ENCODE measurements around the gene EHD3. TPM values are rescaled to one million over a fixed set of nuclear protein-coding genes. Genes with fewer than 3 reads are reported as not detected.

EHD3 gene
- total and polyA plus RNA-seq, 9 donors = 3.2 to 5.8 (median 3.9) TPM

DNA sequence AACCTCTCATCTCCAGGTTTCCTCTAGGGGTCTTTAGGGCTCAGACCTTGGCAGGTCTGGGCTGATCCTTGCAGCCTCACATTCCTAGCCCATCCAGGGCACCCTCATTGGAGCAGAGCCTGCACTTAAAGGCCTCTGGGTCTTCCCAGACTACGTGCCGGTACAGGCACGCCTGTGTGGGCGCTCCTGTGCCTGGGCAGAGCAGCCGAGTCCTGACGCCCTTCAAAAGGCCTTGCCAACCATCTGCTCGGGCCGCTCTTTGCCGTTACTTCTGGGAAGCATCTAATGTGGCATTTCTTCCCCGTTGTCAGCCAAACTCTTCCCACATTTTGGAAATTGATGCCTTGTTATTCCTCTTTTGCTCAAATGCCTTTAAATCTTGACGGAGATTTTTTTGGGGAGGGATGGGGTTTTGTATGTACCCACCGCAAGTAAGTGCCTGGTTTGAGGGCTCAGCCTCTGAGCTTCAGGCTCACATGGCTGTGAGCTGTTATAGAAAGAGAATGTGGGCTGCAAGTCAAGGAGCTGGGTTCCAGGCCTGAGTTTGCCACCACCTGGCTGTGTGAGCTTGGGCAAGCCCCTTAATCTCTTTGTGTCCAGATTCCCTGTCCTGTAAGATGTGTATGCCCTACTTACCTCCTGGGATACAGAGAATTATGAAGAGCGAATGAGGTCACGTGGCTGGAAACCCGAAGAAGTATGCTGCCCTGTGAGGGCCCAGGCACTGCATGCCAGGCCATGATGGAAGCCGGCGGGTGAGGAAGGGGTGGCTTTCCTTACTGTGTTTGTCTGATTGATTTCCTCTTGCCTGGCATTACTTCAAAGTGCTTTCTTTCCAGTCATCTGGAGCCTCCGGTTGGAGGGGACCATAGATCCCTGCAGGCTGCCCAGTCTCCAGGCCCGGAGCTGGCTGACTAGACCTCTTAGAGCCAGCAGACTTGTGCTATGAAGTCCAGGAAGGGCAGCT, 20.6 kb downstream of the EHD3 start:
- Histone ChIP-seq H3K27me3 (ENCODE audit: control insufficient read depth, insufficient read depth, low read length) (no peaks in the 10 kb centered on the region), H3K9me3 (replicated peaks; ENCODE audit: control insufficient read depth, low read depth, low read length) (no peaks in the 10 kb centered on the region), H3K36me3 (ENCODE audit: control insufficient read depth, insufficient read depth, low read length) (no peaks in the 10 kb centered on the region), H3K4me3 (ENCODE audit: low read length) (no peak overlapping the region), H3K27ac (ENCODE audit: low read length) (no peak overlapping the region), H3K4me1 (ENCODE audit: control insufficient read depth, insufficient read depth, low read length) (no peaks in the 10 kb centered on the region)
- no peak for DNase-seq
- 83% methylated on average over 18 of the region's 19 CpGs for WGBS (ENCODE audit: insufficient coverage)

DNA sequence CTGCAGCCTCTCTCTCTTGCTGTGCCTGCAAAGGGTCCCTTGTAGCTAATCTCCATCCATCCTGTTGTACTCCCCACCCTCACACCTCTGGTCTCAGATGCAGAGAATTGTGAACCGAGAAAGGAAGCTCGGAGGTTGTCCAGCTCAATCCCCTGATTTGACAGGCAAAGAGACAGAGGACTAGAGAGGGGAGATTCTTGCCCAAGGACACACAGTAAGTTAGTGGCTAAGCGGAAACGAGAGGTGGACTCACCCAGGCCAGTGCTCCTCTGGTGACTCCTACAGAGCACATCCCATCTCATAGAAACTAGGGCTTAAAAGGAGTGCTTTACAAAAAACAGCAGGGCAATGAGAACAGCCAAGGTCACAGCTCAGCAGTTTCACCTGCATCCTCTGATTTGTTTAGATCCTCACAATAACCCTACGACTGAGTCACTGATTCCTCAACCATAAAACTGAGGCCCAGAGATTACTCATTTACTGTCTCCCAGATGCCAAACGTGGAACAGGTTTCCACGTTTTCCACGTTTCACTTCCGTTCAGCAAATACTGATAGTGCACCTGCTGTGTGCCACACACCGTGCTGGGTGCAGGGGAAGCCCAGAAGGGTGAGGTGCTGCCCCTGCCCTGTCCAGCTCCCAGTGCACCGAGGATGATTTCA, 22.1 kb downstream of the EHD3 start:
- Histone ChIP-seq H3K4me1 (ENCODE audit: control insufficient read depth, insufficient read depth, low read length) (no peaks in the 10 kb centered on the region), H3K9me3 (replicated peaks; ENCODE audit: control insufficient read depth, low read depth, low read length) (no peaks in the 10 kb centered on the region), H3K27me3 (ENCODE audit: control insufficient read depth, insufficient read depth, low read length) (no peaks in the 10 kb centered on the region), H3K36me3 (ENCODE audit: control insufficient read depth, insufficient read depth, low read length) (peaks cover under 1% of the 10 kb centered on the region), H3K27ac (ENCODE audit: low read length) (no peak overlapping the region), H3K4me3 (ENCODE audit: low read length) (no peak overlapping the region)
- no peak for DNase-seq
- WGBS (ENCODE audit: insufficient coverage) = 75% methylated on average over 8 of the region's 11 CpGs

DNA sequence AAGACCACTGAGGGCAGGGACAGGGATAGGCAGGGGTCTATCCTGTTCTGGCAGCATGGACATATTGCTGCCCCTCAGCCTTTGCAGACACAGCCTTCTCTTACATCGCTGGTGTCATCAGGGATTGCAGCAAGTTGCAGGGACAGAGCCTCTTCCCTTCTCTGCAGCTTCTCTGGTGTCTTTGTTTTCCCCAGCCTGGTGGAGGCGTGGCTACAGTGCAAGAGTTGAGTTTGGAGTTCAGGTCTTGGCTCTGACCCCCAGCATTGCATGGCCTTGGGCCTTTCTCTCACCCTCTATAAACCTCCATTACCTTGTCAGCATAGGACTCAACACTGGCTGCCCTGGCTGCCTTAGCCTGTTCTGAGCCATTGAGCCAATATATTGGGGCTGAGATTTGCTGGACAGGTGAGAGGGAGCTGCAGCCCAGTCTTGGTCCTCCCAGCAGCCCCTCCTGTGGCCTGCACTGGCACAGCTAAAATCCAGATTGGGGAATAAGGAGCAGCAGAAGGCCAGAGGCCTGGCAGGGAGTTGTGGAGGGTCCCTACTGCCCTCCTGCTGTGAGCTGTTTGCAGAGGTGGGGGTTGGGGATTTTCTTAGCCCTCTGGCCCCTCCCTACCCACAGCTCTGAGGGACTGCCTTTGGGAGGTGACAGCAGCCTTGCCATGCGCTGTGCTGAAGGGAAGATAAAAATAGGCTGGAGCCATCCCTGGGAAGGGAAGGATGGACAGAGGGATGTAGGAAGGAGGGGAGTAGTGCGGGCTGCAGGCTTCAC, 22.8 kb downstream of the EHD3 start:
- DNase-seq = no peak
- Histone ChIP-seq H3K9me3 (replicated peaks; ENCODE audit: control insufficient read depth, low read depth, low read length) (no peaks in the 10 kb centered on the region), H3K4me3 (ENCODE audit: low read length) (no peak overlapping the region), H3K4me1 (ENCODE audit: control insufficient read depth, insufficient read depth, low read length) (no peaks in the 10 kb centered on the region), H3K27ac (ENCODE audit: low read length) (no peak overlapping the region), H3K27me3 (ENCODE audit: control insufficient read depth, insufficient read depth, low read length) (no peaks in the 10 kb centered on the region), H3K36me3 (ENCODE audit: control insufficient read depth, insufficient read depth, low read length) (peaks cover 7% of the 10 kb centered on the region)
- 54% methylated on average over 3 of the region's 4 CpGs for WGBS (ENCODE audit: insufficient coverage)

DNA sequence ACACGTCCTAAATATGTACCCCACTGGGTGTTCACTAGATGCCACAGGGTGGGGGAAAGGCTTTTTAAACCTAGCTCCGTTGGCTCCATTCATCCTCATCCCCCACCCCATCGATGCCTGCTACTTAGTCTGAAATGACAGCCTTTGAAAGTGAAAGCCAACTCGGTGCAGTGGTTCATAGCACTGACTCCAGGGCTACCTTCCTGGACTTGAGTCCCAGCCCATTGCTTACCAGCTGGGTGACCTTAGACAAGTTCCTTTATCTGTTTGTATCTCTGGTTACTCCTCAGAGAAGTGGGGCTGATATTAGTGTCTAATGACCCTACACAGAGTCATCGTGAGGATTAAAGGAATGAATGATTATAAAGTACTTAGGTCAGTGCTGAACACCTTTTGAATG, 24.4 kb downstream of the EHD3 start:
- Histone ChIP-seq H3K36me3 (ENCODE audit: control insufficient read depth, insufficient read depth, low read length) (peaks cover 7% of the 10 kb centered on the region), H3K27me3 (ENCODE audit: control insufficient read depth, insufficient read depth, low read length) (no peaks in the 10 kb centered on the region), H3K9me3 (replicated peaks; ENCODE audit: control insufficient read depth, low read depth, low read length) (no peaks in the 10 kb centered on the region), H3K4me3 (ENCODE audit: low read length) (no peak overlapping the region), H3K27ac (ENCODE audit: low read length) (no peak overlapping the region), H3K4me1 (ENCODE audit: control insufficient read depth, insufficient read depth, low read length) (no peaks in the 10 kb centered on the region)
- DNase-seq = no peak
- WGBS (ENCODE audit: insufficient coverage) = 73% methylated on average over 3 of the region's 5 CpGs

DNA sequence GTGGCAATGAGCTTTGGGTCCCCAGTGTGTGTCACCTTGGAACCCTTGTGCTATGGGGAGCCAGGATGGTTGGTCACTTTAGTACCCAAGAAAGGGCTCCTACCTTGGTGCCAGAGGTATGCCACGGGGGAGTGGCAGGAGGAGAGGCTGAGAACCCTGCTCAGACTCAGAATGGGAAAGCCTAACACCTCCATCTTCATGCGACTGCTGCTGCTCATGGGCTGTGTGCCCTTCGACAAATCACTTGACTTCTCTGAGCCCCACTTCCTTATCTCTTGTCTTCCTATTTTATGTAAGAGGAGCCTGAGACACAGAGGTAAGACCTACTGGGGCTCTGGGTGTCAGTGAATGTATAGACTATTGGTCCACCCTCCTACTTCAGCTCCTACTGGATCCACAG, 25.1 kb downstream of the EHD3 start:
- WGBS (ENCODE audit: insufficient coverage) = no CpG with 5 or more reads among the region's 3 CpGs
- Histone ChIP-seq H3K4me1 (ENCODE audit: control insufficient read depth, insufficient read depth, low read length) (no peaks in the 10 kb centered on the region), H3K9me3 (replicated peaks; ENCODE audit: control insufficient read depth, low read depth, low read length) (no peaks in the 10 kb centered on the region), H3K27me3 (ENCODE audit: control insufficient read depth, insufficient read depth, low read length) (no peaks in the 10 kb centered on the region), H3K27ac (ENCODE audit: low read length) (no peak overlapping the region), H3K36me3 (ENCODE audit: control insufficient read depth, insufficient read depth, low read length) (peaks cover 7% of the 10 kb centered on the region), H3K4me3 (ENCODE audit: low read length) (no peak overlapping the region)
- DNase-seq = no peak

DNA sequence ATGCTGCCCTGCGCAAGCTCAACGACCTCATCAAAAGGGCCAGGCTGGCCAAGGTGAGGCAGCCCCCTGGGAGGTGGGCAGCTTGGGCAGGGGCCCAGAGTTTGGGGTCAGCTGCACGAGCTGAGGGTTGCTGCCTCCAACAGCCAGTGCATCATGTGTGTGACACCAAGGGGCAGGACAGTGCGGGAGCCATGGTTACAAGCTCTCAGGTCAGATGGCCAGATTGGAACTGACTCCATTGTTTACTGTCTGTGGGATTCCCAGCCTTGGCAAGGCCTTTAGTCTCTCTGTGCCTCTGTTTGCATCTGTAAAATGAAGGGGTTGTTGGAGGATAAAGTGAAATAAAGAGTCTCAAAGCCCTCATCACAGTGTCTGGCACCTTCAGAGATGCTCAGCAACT, 26.9 kb downstream of the EHD3 start:
- Histone ChIP-seq H3K4me1 (ENCODE audit: control insufficient read depth, insufficient read depth, low read length) (no peaks in the 10 kb centered on the region), H3K9me3 (replicated peaks; ENCODE audit: control insufficient read depth, low read depth, low read length) (no peaks in the 10 kb centered on the region), H3K27me3 (ENCODE audit: control insufficient read depth, insufficient read depth, low read length) (no peaks in the 10 kb centered on the region), H3K27ac (ENCODE audit: low read length) (no peak overlapping the region), H3K36me3 (ENCODE audit: control insufficient read depth, insufficient read depth, low read length) (peaks cover 7% of the 10 kb centered on the region), H3K4me3 (ENCODE audit: low read length) (no peak overlapping the region)
- DNase-seq = no peak
- WGBS (ENCODE audit: insufficient coverage) = 78% methylated on average over 4 of the region's 4 CpGs

DNA sequence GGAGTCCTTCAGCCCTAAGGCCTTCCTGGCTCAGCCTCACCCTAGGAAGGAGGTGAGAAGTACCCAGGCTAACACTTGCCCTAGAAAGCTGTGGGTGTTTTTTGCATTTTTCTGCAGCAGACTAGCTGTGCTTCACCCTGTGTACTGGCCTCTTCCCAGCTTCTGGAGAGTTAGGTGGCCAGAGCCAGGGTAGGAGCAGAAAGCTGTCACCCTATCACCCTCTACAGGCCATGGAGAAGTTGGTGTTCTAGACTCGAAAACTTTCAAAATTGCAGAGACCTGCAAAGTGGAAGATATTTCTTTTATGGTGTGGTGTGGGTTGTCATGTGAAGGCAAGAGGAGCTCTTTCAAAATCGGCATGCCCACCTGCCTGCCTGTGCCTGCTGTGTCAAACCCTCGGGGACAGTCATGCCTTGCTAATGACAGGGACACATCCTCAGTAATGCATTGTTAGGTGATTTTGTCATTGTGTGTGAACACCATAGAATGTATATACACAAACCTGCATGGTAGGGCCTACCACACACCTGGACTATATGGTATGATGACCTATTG, 29.8 kb downstream of the EHD3 start:
- no peaks in the 10 kb centered on the region for H3K4me1 ChIP-seq (ENCODE audit: control insufficient read depth, insufficient read depth, low read length)
- H3K4me3 ChIP-seq (ENCODE audit: low read length) = no peak overlapping the region
- H3K36me3 ChIP-seq (ENCODE audit: control insufficient read depth, insufficient read depth, low read length) = peaks cover 7% of the 10 kb centered on the region
- no peak for DNase-seq
- H3K27ac ChIP-seq (ENCODE audit: low read length) = no peak overlapping the region
- no CpG with 5 or more reads among the region's 3 CpGs for WGBS (ENCODE audit: insufficient coverage)
- H3K9me3 ChIP-seq (replicated peaks; ENCODE audit: control insufficient read depth, low read depth, low read length) = no peaks in the 10 kb centered on the region
- H3K27me3 ChIP-seq (ENCODE audit: control insufficient read depth, insufficient read depth, low read length) = no peaks in the 10 kb centered on the region

DNA sequence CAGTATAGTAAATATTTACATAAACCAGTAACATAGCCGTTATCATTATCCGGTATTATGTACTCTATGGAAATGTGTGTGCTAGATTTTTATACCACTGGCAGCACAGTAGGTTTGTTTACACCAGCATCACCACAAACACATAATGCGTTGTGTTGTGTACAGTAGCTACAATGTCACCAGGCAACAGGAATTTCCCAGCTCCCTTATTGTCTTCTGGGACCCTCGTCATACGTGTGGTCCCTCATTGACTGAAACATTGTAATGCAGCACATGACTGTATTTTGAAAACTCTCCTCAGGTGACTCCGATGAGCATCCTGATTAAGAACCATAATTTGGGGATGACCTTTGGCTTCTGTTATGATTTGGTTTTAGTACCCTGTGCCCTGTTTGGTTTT, 31.3 kb downstream of the EHD3 start:
- no peaks in the 10 kb centered on the region for H3K9me3 ChIP-seq (replicated peaks; ENCODE audit: control insufficient read depth, low read depth, low read length)
- peaks cover 7% of the 10 kb centered on the region for H3K36me3 ChIP-seq (ENCODE audit: control insufficient read depth, insufficient read depth, low read length)
- H3K27ac ChIP-seq (ENCODE audit: low read length) = no peak overlapping the region
- 100% methylated on average over 1 of the region's 6 CpGs for WGBS (ENCODE audit: insufficient coverage)
- H3K27me3 ChIP-seq (ENCODE audit: control insufficient read depth, insufficient read depth, low read length) = no peaks in the 10 kb centered on the region
- H3K4me3 ChIP-seq (ENCODE audit: low read length) = no peak overlapping the region
- DNase-seq = no peak
- no peaks in the 10 kb centered on the region for H3K4me1 ChIP-seq (ENCODE audit: control insufficient read depth, insufficient read depth, low read length)

DNA sequence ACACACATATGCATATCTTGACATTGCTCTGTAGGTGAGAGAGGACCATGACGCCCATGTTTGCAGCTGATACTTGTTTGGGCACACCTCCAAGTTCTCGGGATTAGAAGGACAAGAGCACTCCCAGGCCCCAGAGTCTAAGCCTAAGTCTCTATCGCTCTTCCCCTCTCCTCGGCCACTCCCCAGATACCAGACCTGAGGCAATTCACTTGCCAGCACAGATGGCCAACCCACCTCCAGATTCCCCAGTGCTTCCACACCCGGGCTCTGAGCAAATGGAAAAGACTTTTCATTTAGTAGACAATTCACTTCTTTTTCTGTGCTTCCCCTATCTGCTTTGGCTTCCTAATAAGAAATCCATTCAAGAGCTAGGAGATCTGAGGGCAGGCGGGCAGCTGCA, 32.9 kb downstream of the EHD3 start:
- DNase-seq = no peak
- Histone ChIP-seq H3K9me3 (replicated peaks; ENCODE audit: control insufficient read depth, low read depth, low read length) (no peaks in the 10 kb centered on the region), H3K27me3 (ENCODE audit: control insufficient read depth, insufficient read depth, low read length) (no peaks in the 10 kb centered on the region), H3K4me1 (ENCODE audit: control insufficient read depth, insufficient read depth, low read length) (no peaks in the 10 kb centered on the region), H3K36me3 (ENCODE audit: control insufficient read depth, insufficient read depth, low read length) (no peaks in the 10 kb centered on the region), H3K4me3 (ENCODE audit: low read length) (no peak overlapping the region), H3K27ac (ENCODE audit: low read length) (no peak overlapping the region)
- 50% methylated on average over 6 of the region's 6 CpGs for WGBS (ENCODE audit: insufficient coverage)

All from muscle of leg (tissue), 11 donors.